Activated CD4-positive, alpha-beta memory T cell treated with anti-CD3 and anti-CD28 coated beads for 36 hours (primary cell): ENCODE results near the gene PTCD2. TPM values are rescaled to one million over a fixed set of nuclear protein-coding genes. Genes with fewer than 3 reads are reported as not detected.
"Not testable (repeated sequence)": the region's sequence is repeated elsewhere in the genome, so short reads cannot be mapped to it uniquely, and the experiment has no call there.

Experiments used
- CTCF ChIA-PET: fragments of 350-600 bp; sonication (Branson Sonifier 250); formaldehyde crosslinking; loops from one replicate; lab custom pipeline; 2021; ENCODE audit warnings: antibody characterized with exemption, inconsistent platforms; lab: Charles Lee
- POLR2A ChIA-PET: fragments of 350-600 bp; sonication (Branson Sonifier 250); formaldehyde crosslinking; loops from one replicate; lab custom pipeline; 2021; ENCODE audit warnings: antibody characterized with exemption; lab: Charles Lee
- DNase-seq: peaks from one replicate; pipeline ENCODE4 v3.0.0-alpha.2; 2020
- H3K27ac Mint-ChIP-seq: one replicate; pipeline ENCODE4 v1.8.0; 2021; ENCODE audit warnings: mixed read lengths
- H3K27me3 Mint-ChIP-seq: one replicate; pipeline ENCODE4 v1.8.0; 2021; ENCODE audit warnings: mixed read lengths
- H3K36me3 Mint-ChIP-seq: one replicate; pipeline ENCODE4 v1.8.0; 2021; ENCODE audit warnings: mixed read lengths
- H3K4me1 Mint-ChIP-seq: one replicate; pipeline ENCODE4 v1.8.0; 2021; ENCODE audit warnings: low read depth, mixed read lengths
- H3K4me3 Mint-ChIP-seq: one replicate; pipeline ENCODE4 v1.8.0; 2021; ENCODE audit warnings: mild to moderate bottlenecking, mixed read lengths
- H3K9me3 Mint-ChIP-seq: one replicate; pipeline ENCODE4 v1.8.0; 2021; ENCODE audit warnings: mixed read lengths
- intact Hi-C: fragments of 100-400 bp; cut with micrococcal nuclease; formaldehyde crosslinking; loops from one replicate; pipeline ENCODE4 v1.15.1; 2023
- total RNA-seq, 2 experiments: library from RNA; stranded (reverse); gene quantifications; one replicate each; pipeline ENCODE4 v1.2.3, GENCODE V29; 2021

The PTCD2 gene
- total RNA-seq, 2 experiments from 2014 or later, result 10.8 to 12.1 TPM

DNA sequence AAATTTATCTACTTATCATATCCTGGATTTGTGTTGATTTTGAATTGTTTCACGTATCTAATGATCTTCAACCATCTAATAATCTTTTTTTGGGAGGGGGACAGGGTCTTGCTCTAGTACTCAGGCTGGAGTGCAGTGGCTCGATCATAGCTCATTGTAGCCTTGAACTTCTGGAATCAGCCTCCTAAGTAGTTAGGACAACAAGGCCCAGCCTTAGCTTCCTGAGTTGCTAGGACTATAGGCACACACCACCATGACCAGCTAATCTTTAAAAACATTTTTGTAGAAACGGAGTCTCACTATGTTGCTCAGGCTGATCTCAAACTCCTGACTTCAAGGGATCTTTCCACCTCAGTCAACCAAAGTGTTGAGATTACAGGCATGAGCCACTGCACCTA, 34.8 kb upstream of the PTCD2 start:
- peaks cover 42% of the 10 kb centered on the region for H3K36me3 Mint-ChIP-seq
- no peak overlapping the region for H3K4me3 Mint-ChIP-seq
- H3K9me3 Mint-ChIP-seq, result no peaks in the 10 kb centered on the region
- H3K27me3 Mint-ChIP-seq, result no peaks in the 10 kb centered on the region
- H3K4me1 Mint-ChIP-seq, result no peaks in the 10 kb centered on the region
- ChIA-PET POLR2A (no interaction called here), CTCF (interaction anchor here (0.9 kb wide), 1 partner anchor 16 kb away, joined by 3 read pairs; no protein-coding TSS in a partner anchor)
- intact Hi-C loops, result no loop called here
- DNase-seq, result no peak
- H3K27ac Mint-ChIP-seq, result no peak overlapping the region

DNA sequence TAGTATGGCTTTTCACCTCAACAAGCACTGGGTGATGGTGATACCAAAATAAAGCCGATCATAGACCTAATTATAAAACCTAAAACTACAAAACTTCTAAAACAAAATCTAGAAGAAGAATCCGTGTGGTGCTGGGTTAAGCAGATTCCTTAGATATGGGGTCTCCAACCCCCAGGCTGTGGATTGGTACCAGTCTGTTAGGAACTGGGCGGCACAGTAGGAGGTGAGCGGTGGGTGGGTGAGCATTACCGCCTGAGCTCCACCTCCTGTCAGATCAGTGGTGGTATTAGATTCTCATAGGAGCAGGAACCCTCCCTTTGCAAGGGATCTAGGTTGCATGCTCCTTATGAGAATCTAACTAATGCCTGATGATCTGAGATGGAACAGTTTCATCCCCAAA, 33.4 kb upstream of the PTCD2 start:
- Mint-ChIP-seq H3K4me3 (no peak overlapping the region), H3K27me3 (no peaks in the 10 kb centered on the region), H3K36me3 (peaks cover 42% of the 10 kb centered on the region), H3K9me3 (no peaks in the 10 kb centered on the region), H3K4me1 (no peaks in the 10 kb centered on the region), H3K27ac (no peak overlapping the region)
- ChIA-PET CTCF (no interaction called here), POLR2A (no interaction called here)
- DNase-seq, result no peak
- intact Hi-C loops, result no loop called here

- DNase-seq, result no peak
- intact Hi-C loops, result no loop called here
- peaks cover 41% of the 10 kb centered on the region for H3K36me3 Mint-ChIP-seq
- H3K4me3 Mint-ChIP-seq, result no peak overlapping the region
- ChIA-PET POLR2A (interaction anchor here (0.6 kb wide), 1 partner anchor 322 kb away, joined by 3 read pairs; no protein-coding TSS in a partner anchor), CTCF (no interaction called here)
- no peaks in the 10 kb centered on the region for H3K27me3 Mint-ChIP-seq
- no peaks in the 10 kb centered on the region for H3K4me1 Mint-ChIP-seq
- no peaks in the 10 kb centered on the region for H3K9me3 Mint-ChIP-seq
- H3K27ac Mint-ChIP-seq, result no peak overlapping the region
Measured at GRCh38 chr5:72288924-72289323, 31.2 kb upstream of the PTCD2 start.

- peaks cover 2% of the 10 kb centered on the region for H3K4me1 Mint-ChIP-seq
- no peaks in the 10 kb centered on the region for H3K9me3 Mint-ChIP-seq
- no peaks in the 10 kb centered on the region for H3K27me3 Mint-ChIP-seq
- H3K36me3 Mint-ChIP-seq, result peaks cover 49% of the 10 kb centered on the region
- no peak overlapping the region for H3K27ac Mint-ChIP-seq
- POLR2A ChIA-PET, result interaction anchor here (0.9 kb wide), 1 partner anchor 30 kb away, joined by 3 read pairs; the partner anchor contains the start of genes MRPS27 and PTCD2
- intact Hi-C loops, result no loop called here
- no peak overlapping the region for H3K4me3 Mint-ChIP-seq
- CTCF ChIA-PET, result no interaction called here
- no peak for DNase-seq
Measured at GRCh38 chr5:72290356-72291133, 29.6 kb upstream of the PTCD2 start.

- CTCF ChIA-PET, result no interaction called here
- H3K4me3 Mint-ChIP-seq, result no peak overlapping the region
- peaks cover 2% of the 10 kb centered on the region for H3K4me1 Mint-ChIP-seq
- peaks cover 51% of the 10 kb centered on the region for H3K36me3 Mint-ChIP-seq
- POLR2A ChIA-PET, result no interaction called here
- no peaks in the 10 kb centered on the region for H3K9me3 Mint-ChIP-seq
- no peaks in the 10 kb centered on the region for H3K27me3 Mint-ChIP-seq
- no peak for DNase-seq
- intact Hi-C loops, result no loop called here
- H3K27ac Mint-ChIP-seq, result no peak overlapping the region
Measured at GRCh38 chr5:72291601-72292000, 28.6 kb upstream of the PTCD2 start.

GRCh38 chr5:72292411-72292810, 27.8 kb upstream of the PTCD2 start:
- intact Hi-C loops, result no loop called here
- Mint-ChIP-seq H3K4me1 (peaks cover 2% of the 10 kb centered on the region), H3K36me3 (peaks cover 47% of the 10 kb centered on the region), H3K4me3 (no peak overlapping the region), H3K27ac (no peak overlapping the region), H3K9me3 (no peaks in the 10 kb centered on the region), H3K27me3 (no peaks in the 10 kb centered on the region)
- ChIA-PET POLR2A (no interaction called here), CTCF (interaction anchor here (1.3 kb wide), 1 partner anchor 16 kb away, joined by 6 read pairs; no protein-coding TSS in a partner anchor)
- no peak for DNase-seq

GRCh38 chr5:72293495-72294055, 26.6 kb upstream of the PTCD2 start:
- no peaks in the 10 kb centered on the region for H3K9me3 Mint-ChIP-seq
- no peaks in the 10 kb centered on the region for H3K27me3 Mint-ChIP-seq
- POLR2A ChIA-PET, result no interaction called here
- H3K36me3 Mint-ChIP-seq, result peaks cover 43% of the 10 kb centered on the region
- H3K27ac Mint-ChIP-seq, result no peak overlapping the region
- CTCF ChIA-PET, result no interaction called here
- no peak overlapping the region for H3K4me3 Mint-ChIP-seq
- no peak for DNase-seq
- intact Hi-C loops, result no loop called here
- peaks cover 7% of the 10 kb centered on the region for H3K4me1 Mint-ChIP-seq

DNA sequence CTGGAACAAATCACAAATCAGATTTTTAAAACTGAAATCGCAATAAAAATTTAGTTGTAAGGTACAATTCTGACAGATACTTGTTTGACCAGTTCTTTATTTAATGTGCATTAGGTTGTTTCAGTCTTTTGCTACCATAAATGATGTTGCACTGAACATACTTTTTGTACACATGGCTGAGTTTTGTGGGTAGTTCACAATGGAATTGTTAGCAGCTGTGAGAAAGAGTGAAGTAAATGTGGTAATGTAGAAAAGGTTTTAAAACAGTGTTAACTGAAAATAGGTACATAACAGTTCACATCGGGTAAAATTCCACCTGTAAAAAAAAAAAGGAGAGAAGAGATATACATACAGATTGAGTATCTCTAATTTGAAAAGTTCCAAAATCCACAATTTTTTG, 25.7 kb upstream of the PTCD2 start:
- no peaks in the 10 kb centered on the region for H3K9me3 Mint-ChIP-seq
- H3K36me3 Mint-ChIP-seq, result peaks cover 38% of the 10 kb centered on the region
- no peaks in the 10 kb centered on the region for H3K27me3 Mint-ChIP-seq
- DNase-seq, result no peak
- intact Hi-C loops, result no loop called here
- CTCF ChIA-PET, result no interaction called here
- no peak overlapping the region for H3K27ac Mint-ChIP-seq
- POLR2A ChIA-PET, result no interaction called here
- H3K4me1 Mint-ChIP-seq, result peaks cover 7% of the 10 kb centered on the region
- H3K4me3 Mint-ChIP-seq, result no peak overlapping the region

GRCh38 chr5:72295539-72295938, 24.6 kb upstream of the PTCD2 start:
- no peak overlapping the region for H3K4me3 Mint-ChIP-seq
- intact Hi-C loops, result no loop called here
- peaks cover 15% of the 10 kb centered on the region for H3K4me1 Mint-ChIP-seq
- no peak overlapping the region for H3K27ac Mint-ChIP-seq
- ChIA-PET POLR2A (no interaction called here), CTCF (no interaction called here)
- peaks cover 32% of the 10 kb centered on the region for H3K36me3 Mint-ChIP-seq
- no peak for DNase-seq
- no peaks in the 10 kb centered on the region for H3K27me3 Mint-ChIP-seq
- no peaks in the 10 kb centered on the region for H3K9me3 Mint-ChIP-seq

GRCh38 chr5:72296256-72296655, 23.9 kb upstream of the PTCD2 start:
- no peak for DNase-seq
- peaks cover 16% of the 10 kb centered on the region for H3K4me1 Mint-ChIP-seq
- ChIA-PET POLR2A (no interaction called here), CTCF (interaction anchor here (1.6 kb wide), 1 partner anchor 12 kb away, joined by 6 read pairs; no protein-coding TSS in a partner anchor)
- H3K9me3 Mint-ChIP-seq, result no peaks in the 10 kb centered on the region
- no peak overlapping the region for H3K27ac Mint-ChIP-seq
- intact Hi-C loops, result no loop called here
- H3K36me3 Mint-ChIP-seq, result peaks cover 33% of the 10 kb centered on the region
- H3K4me3 Mint-ChIP-seq, result no peak overlapping the region
- H3K27me3 Mint-ChIP-seq, result no peaks in the 10 kb centered on the region

GRCh38 chr5:72298136-72298535, 22.0 kb upstream of the PTCD2 start:
- DNase-seq, POLR2A ChIA-PET, H3K27me3 Mint-ChIP-seq, CTCF ChIA-PET, H3K4me3 Mint-ChIP-seq, intact Hi-C loops, H3K9me3 Mint-ChIP-seq, H3K27ac Mint-ChIP-seq: not testable (repeated sequence)
- H3K4me1 Mint-ChIP-seq, result peaks cover 20% of the 10 kb centered on the region
- peaks cover 35% of the 10 kb centered on the region for H3K36me3 Mint-ChIP-seq

DNA sequence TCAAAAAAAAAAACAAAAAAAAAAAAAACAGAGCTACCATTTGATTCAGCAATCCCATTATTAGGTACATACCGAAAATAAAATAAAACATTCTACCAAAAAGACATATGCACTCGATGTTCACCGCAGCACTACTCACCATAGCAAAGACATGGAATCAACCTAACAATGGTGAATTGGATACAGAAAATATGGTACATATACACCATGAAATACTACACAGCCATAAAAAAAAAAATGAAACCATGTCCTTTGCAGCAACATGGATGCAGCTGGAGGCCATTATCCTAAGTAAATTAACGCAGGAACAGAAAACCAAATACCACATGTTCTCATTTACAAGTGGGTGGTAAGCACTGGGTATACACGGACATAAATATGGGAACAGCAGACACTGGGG, 21.5 kb upstream of the PTCD2 start:
- no peaks in the 10 kb centered on the region for H3K9me3 Mint-ChIP-seq
- intact Hi-C loops, result no loop called here
- no peak overlapping the region for H3K27ac Mint-ChIP-seq
- H3K36me3 Mint-ChIP-seq, result peaks cover 29% of the 10 kb centered on the region
- CTCF ChIA-PET, result interaction anchor here (1.1 kb wide), 1 partner anchor 30 kb away, joined by 3 read pairs; no protein-coding TSS in a partner anchor
- peaks cover 20% of the 10 kb centered on the region for H3K4me1 Mint-ChIP-seq
- POLR2A ChIA-PET, result no interaction called here
- no peak for DNase-seq
- no peaks in the 10 kb centered on the region for H3K27me3 Mint-ChIP-seq
- H3K4me3 Mint-ChIP-seq, result no peak overlapping the region
